GM12892 (cell line): ENCODE data around the gene CXCL13.

Source experiments
- POLR2A ChIP-seq: IDR thresholded peaks from 2 replicates; pipeline ENCODE4 v1.6.1; 2011; ENCODE audit warnings: low read depth, low read length, control low read depth
- POLR2AphosphoS5 ChIP-seq: IDR thresholded peaks from 2 replicates; pipeline ENCODE4 v1.6.1; 2011; ENCODE audit warnings: low read depth, low read length, control low read depth
- TAF1 ChIP-seq: IDR thresholded peaks from 2 replicates; pipeline ENCODE4 v1.6.1; 2011; ENCODE audit warnings: low read depth, mild to moderate bottlenecking, control low read depth, low read length, borderline replicate concordance

- no peak for TF ChIP-seq POLR2AphosphoS5
- no peak for TF ChIP-seq POLR2A
- no peak for TF ChIP-seq TAF1
These were observed 23.5 kb upstream of the CXCL13 start for GRCh38 chr4:77582156-77582555.
